ENCODE results near the gene GPATCH3.
"Not testable (repeated sequence)": the region's sequence is repeated elsewhere in the genome, so short reads cannot be mapped to it uniquely, and the experiment has no call there.

GPATCH3 gene

GRCh38 chr1:26900001-26900814 lies at the start of gene GPATCH3:
GPATCH3 (minus strand) TSS chr1:26900467; CDS start chr1:26900442, 25 bp downstream.
- Histone ChIP-seq H3K4me3 (ENCODE audit: low read length, poor library complexity, severe bottlenecking) (peak within 1 kb of the TSS; percentile 99), H3K36me3 (ENCODE audit: insufficient read depth, low read length) (no peaks in the 10 kb centered on the region; the same call in 1 of the 2 replicates), H3K9me3 (ENCODE audit: insufficient read depth, low read depth, low read length) (no peaks in the 10 kb centered on the region), H3F3A (ENCODE audit: low read depth) (no peaks in the 10 kb centered on the region), H3K27me3 (ENCODE audit: insufficient read depth, low read length, poor library complexity, severe bottlenecking) (no peaks in the 10 kb centered on the region), H3K4me2 (ENCODE audit: low read depth, low read length, poor library complexity, severe bottlenecking) (peak within 1 kb of the TSS; percentile 83), H3K79me2 (ENCODE audit: insufficient read depth, low read length) (peaks cover 30% of the 10 kb centered on the region), H3K9me2 (replicated peaks; ENCODE audit: low read depth, low read length) (no peaks in the 10 kb centered on the region), H2AFZ (ENCODE audit: low read length) (peak within 1 kb of the TSS; percentile 100), H3K9ac (ENCODE audit: low read depth, low read length, poor library complexity, severe bottlenecking) (peak within 1 kb of the TSS; percentile 91), H3K4me1 (ENCODE audit: insufficient read depth, low read length, poor library complexity, severe bottlenecking) (peaks cover 16% of the 10 kb centered on the region), H4K20me1 (ENCODE audit: insufficient read depth, low read length, poor library complexity, severe bottlenecking) (no peaks in the 10 kb centered on the region)
- TF ChIP-seq EZH2phosphoT487 (IDR thresholded peaks at IDR 0.05; ENCODE audit: borderline replicate concordance) (no peak), CTCF (conservative IDR thresholded peaks at IDR 0.05; ENCODE audit: low read length) (no peak)

- Histone ChIP-seq H3K36me3 (ENCODE audit: insufficient read depth, low read length) (peaks cover 22% of the 10 kb centered on the region; the same call in 1 of the 2 replicates), H3K27me3 (ENCODE audit: insufficient read depth, low read length, poor library complexity, severe bottlenecking) (no peaks in the 10 kb centered on the region), H3K9ac (ENCODE audit: low read depth, low read length, poor library complexity, severe bottlenecking) (no peak overlapping the region), H3K9me2 (replicated peaks; ENCODE audit: low read depth, low read length) (no peaks in the 10 kb centered on the region), H4K20me1 (ENCODE audit: insufficient read depth, low read length, poor library complexity, severe bottlenecking) (no peaks in the 10 kb centered on the region), H3K4me2 (ENCODE audit: low read depth, low read length, poor library complexity, severe bottlenecking) (no peak overlapping the region), H3K9me3 (ENCODE audit: insufficient read depth, low read depth, low read length) (no peaks in the 10 kb centered on the region), H3K79me2 (ENCODE audit: insufficient read depth, low read length) (no peaks in the 10 kb centered on the region), H2AFZ (ENCODE audit: low read length) (no peak overlapping the region), H3K4me3 (ENCODE audit: low read length, poor library complexity, severe bottlenecking) (no peak overlapping the region), H3K4me1 (ENCODE audit: insufficient read depth, low read length, poor library complexity, severe bottlenecking) (no peaks in the 10 kb centered on the region), H3F3A (ENCODE audit: low read depth) (no peaks in the 10 kb centered on the region)
- TF ChIP-seq EZH2phosphoT487 (IDR thresholded peaks at IDR 0.05; ENCODE audit: borderline replicate concordance) (no peak), CTCF (conservative IDR thresholded peaks at IDR 0.05; ENCODE audit: low read length) (no peak)
Observed at GRCh38 chr1:26949926-26950319, 49.7 kb upstream of the GPATCH3 start.

GRCh38 chr1:26949266-26949925 lies 49.1 kb upstream of the GPATCH3 start:
- H3K9ac ChIP-seq (ENCODE audit: low read depth, low read length, poor library complexity, severe bottlenecking), result no peak overlapping the region
- H2AFZ ChIP-seq (ENCODE audit: low read length), result no peak overlapping the region
- no peak overlapping the region for H3K4me3 ChIP-seq (ENCODE audit: low read length, poor library complexity, severe bottlenecking)
- TF ChIP-seq CTCF (conservative IDR thresholded peaks at IDR 0.05; ENCODE audit: low read length), result no peak
- no peak for TF ChIP-seq EZH2phosphoT487 (IDR thresholded peaks at IDR 0.05; ENCODE audit: borderline replicate concordance)
- H3K79me2 ChIP-seq (ENCODE audit: insufficient read depth, low read length), result no peaks in the 10 kb centered on the region
- no peaks in the 10 kb centered on the region for H3K27me3 ChIP-seq (ENCODE audit: insufficient read depth, low read length, poor library complexity, severe bottlenecking)
- no peaks in the 10 kb centered on the region for H3F3A ChIP-seq (ENCODE audit: low read depth)
- no peak overlapping the region for H3K4me2 ChIP-seq (ENCODE audit: low read depth, low read length, poor library complexity, severe bottlenecking)
- H3K9me3 ChIP-seq (ENCODE audit: insufficient read depth, low read depth, low read length), result no peaks in the 10 kb centered on the region
- H4K20me1 ChIP-seq (ENCODE audit: insufficient read depth, low read length, poor library complexity, severe bottlenecking), result no peaks in the 10 kb centered on the region
- H3K4me1 ChIP-seq (ENCODE audit: insufficient read depth, low read length, poor library complexity, severe bottlenecking), result no peaks in the 10 kb centered on the region
- no peaks in the 10 kb centered on the region for H3K9me2 ChIP-seq (replicated peaks; ENCODE audit: low read depth, low read length)
- peaks cover 24% of the 10 kb centered on the region; the same call in 1 of the 2 replicates for H3K36me3 ChIP-seq (ENCODE audit: insufficient read depth, low read length)

GRCh38 chr1:26948725-26949057 lies 48.4 kb upstream of the GPATCH3 start:
- peaks cover 30% of the 10 kb centered on the region; the same call in 1 of the 2 replicates for H3K36me3 ChIP-seq (ENCODE audit: insufficient read depth, low read length)

More at GRCh38 chr1:26948725-26949057, 48.4 kb upstream of the GPATCH3 start:
- H3K4me3 ChIP-seq (ENCODE audit: low read length, poor library complexity, severe bottlenecking); H4K20me1 ChIP-seq (ENCODE audit: insufficient read depth, low read length, poor library complexity, severe bottlenecking); H3K9me3 ChIP-seq (ENCODE audit: insufficient read depth, low read depth, low read length); H3K79me2 ChIP-seq (ENCODE audit: insufficient read depth, low read length); H3K27me3 ChIP-seq (ENCODE audit: insufficient read depth, low read length, poor library complexity, severe bottlenecking); H3F3A ChIP-seq (ENCODE audit: low read depth); H3K9ac ChIP-seq (ENCODE audit: low read depth, low read length, poor library complexity, severe bottlenecking); H2AFZ ChIP-seq (ENCODE audit: low read length); H3K4me1 ChIP-seq (ENCODE audit: insufficient read depth, low read length, poor library complexity, severe bottlenecking); H3K4me2 ChIP-seq (ENCODE audit: low read depth, low read length, poor library complexity, severe bottlenecking); H3K9me2 ChIP-seq (replicated peaks; ENCODE audit: low read depth, low read length): not testable (repeated sequence)
